ENCODE data around the gene TLCD3B.

DNA sequence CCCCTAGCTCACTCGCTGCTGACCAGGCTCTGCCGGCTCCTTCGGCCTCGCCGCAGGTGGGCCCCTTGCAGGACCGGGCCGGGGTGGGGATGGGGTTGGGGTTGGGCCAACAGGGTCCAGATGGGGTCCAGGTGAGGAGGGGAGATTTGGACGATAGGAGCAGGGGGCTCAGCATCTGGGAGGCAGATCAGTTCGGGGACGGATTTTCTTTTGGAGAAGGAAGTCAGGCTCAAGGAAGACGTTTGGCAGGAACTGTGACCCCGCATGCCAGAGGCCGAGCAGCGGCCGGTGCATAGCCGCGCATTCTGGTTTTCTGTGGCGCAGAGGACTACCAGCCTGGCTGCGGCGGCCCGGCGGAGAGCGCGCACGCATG, 33.6 kb upstream of the TLCD3B start:
- no peak for TF ChIP-seq CTCF (IDR thresholded peaks at IDR 0.05)
- no peak for TF ChIP-seq EP300 (IDR thresholded peaks at IDR 0.05)

Data from tibial nerve (tissue), 4 donors.